HG03432 (cell line): ENCODE data around the gene APOC3.

Experiments
- ATAC-seq: cut with Tn5 transposase; IDR thresholded peaks from one replicate; pipeline ENCODE4 v1.9.1; 2021; ENCODE audit warnings: mild to moderate bottlenecking, moderate library complexity; ENCODE audit not compliant: unreplicated experiment

Gene APOC3

DNA sequence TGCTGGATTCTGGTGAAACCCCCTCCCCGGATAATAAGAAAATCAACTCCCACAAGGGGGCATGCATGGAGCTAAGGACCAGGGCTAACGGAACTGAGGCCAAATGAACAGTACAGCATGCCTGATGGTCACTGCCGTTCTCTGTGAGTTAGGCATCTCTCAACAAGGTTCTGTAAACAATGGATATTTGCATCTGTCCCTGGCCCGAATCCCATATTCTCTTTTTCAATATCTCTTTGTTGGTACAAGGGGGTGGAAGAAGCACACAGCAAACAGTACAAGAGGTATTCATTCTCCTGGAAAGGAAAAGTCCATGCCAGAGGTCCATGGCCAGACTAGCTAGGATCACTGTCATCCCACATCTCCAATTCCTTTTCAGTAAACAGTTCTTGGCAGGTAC is 39.9 kb downstream of the APOC3 start:
- ATAC-seq = no peak

- ATAC-seq = no peak
Observed at GRCh38 chr11:116870054-116870453, 40.3 kb downstream of the APOC3 start.

GRCh38 chr11:116871248-116871647 is 41.5 kb downstream of the APOC3 start:
- no peak for ATAC-seq

- no peak for ATAC-seq
Observed at GRCh38 chr11:116873381-116873780, 43.7 kb downstream of the APOC3 start.

DNA sequence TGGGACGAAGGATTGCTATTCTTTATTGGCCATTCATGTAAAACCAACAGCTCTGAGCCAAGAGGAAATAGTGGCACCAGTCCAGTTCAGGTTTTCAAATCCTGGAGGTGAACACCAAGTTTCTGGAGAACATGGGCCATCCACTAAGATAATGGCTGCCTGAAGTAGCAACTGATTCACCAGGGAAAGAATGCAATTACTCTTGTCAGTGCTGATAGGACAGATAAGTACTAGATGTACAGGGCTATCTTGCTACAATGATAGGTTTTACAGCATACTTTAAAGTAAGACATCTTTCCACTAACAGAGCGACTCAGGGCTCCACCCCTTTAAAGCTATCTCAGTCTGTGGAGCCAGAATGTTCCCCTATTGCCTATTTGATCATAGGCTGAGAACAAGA is 44.5 kb downstream of the APOC3 start:
- no peak for ATAC-seq

DNA sequence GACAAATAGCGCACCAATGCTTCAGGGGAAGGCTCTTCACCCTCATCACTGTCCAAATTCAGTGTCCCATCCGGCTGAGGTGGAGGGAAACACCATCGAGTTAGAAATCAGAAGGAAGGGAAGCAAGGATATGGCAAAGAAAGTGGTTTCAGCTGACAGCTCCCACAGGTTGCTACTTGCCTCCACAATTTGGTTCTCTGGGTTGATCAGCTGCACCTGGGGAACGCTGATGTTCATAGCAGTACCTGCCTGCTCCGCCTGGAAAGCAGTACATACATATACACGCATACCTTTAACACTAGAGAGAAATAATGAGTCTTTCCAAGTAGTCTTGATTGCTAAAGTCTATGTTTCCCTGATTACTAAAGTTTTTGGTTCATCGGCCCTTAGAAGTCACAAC is 45.5 kb downstream of the APOC3 start:
- no peak for ATAC-seq

DNA sequence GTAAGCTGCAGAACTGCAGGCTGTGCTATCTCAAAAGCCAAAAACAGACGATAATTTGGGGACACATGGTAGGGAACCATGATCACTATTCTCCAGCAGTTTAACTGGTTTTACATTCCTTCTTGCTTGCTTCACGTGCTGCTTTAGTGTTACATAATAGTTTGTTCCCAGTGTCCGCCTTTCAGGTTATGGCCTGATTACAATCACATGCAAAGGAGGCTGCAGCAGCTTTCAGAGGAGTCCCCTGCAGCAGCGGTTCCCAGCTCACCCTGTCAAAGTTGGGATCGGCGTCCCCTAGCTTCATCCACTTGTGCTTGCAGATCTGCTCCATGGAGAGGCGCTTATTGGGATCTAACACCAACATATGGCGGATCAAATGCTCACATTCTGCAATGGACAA is 46.9 kb downstream of the APOC3 start:
- no peak for ATAC-seq

- peak; percentile 44 for ATAC-seq
Observed at GRCh38 chr11:116879800-116880625, 50.3 kb downstream of the APOC3 start.

GRCh38 chr11:116881143-116881542 is 51.4 kb downstream of the APOC3 start:
- no peak for ATAC-seq

DNA sequence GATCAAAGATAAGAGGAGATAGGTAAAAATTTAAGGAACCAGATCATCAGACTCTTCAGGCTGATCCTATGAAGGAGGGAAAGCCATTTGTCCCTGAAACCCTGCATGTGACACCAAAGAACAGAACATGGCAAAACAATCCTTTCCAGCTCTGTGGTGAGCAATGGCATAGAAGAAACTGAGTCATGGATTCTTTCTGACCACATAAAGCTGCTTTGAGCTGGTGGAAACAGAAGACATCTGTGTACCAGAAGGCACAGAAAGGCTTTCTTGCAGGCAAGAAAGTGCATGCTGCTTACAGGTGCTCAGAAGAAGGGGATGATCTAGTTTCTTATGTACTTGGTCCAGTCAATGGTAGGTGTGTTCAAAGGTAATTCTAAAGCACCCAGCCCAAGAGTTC is 52.7 kb downstream of the APOC3 start:
- ATAC-seq = no peak
